Measurements from ENCODE around the gene PSMC3IP. TPM values are rescaled to one million over a fixed set of nuclear protein-coding genes. Genes with fewer than 3 reads are reported as not detected.

Gene PSMC3IP
- total and polyA plus RNA-seq, 2 donors (not counting 3 experiments of a cell fraction or from before 2014, with no cell fraction given) = 5.9 to 19.3 TPM

DNA sequence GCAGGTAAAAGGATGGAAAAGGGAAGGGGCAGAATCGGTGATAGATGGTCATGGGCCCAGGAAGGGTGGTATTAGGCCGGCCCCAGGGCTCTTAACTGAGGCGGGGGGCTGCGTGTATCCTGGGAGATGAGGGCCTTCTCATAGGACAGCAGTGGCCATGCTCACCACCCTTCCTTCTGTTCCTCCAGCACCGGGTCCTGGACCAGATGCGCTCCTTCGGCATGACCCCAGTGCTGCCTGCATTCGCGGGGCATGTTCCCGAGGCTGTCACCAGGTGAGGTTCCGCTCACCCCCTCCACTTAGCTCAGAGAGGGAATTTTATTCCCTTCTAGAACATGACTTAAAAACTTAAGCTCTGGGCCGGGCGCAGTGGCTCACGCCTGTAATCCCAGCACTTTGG, 39.0 kb downstream of the PSMC3IP start:
- Histone ChIP-seq H4K20me1 (replicated peaks; ENCODE audit: control insufficient read depth, extremely low read depth, insufficient read depth, low read length) (no peaks in the 10 kb centered on the region), H3K27me3 (ENCODE audit: control insufficient read depth in 2 of 2, insufficient read depth in 2 of 2, low read length in 2 of 2) (no peaks in the 10 kb centered on the region), H2AFZ (ENCODE audit: low read depth, low read length) (no peak overlapping the region), H3K36me3 (ENCODE audit: control insufficient read depth in 2 of 2, extremely low read depth in 1 of 2, insufficient read depth in 2 of 2, low read length in 2 of 2) (peaks cover 2 to 10% of the 10 kb centered on the region in 2 experiments), H3K9me1 (replicated peaks; ENCODE audit: control insufficient read depth, extremely low read depth, insufficient read depth, low read length) (no peaks in the 10 kb centered on the region), H3K79me2 (ENCODE audit: control insufficient read depth, insufficient read depth, low read length) (peaks cover 4% of the 10 kb centered on the region), H3K9ac (replicated peaks; ENCODE audit: extremely low read depth, insufficient read depth, low read length) (no peak overlapping the region), H3K4me1 (ENCODE audit: control insufficient read depth, extremely low read depth, insufficient read depth, low read length) (peaks cover 23% of the 10 kb centered on the region), H3K4me3 (replicated peaks in 1 of 3; ENCODE audit: insufficient read depth in 1 of 3, low read depth in 1 of 3, low read length in 3 of 3) (no peak overlapping the region), H3K4me2 (ENCODE audit: insufficient read depth, low read length) (no peak overlapping the region), H3K27ac (ENCODE audit: insufficient read depth, low read depth, low read length) (no peak overlapping the region), H3K9me3 (replicated peaks; ENCODE audit: control insufficient read depth, insufficient read depth, low read length) (no peaks in the 10 kb centered on the region)
- ChIA-PET CTCF (interaction anchor here (3.1 kb wide), 1 partner anchor 11 kb away, joined by 14 read pairs; no protein-coding TSS in a partner anchor), POLR2A (no interaction called here)
- BruUV-seq (replicated peaks) = no TSS peak
- dilution Hi-C loops (cut with MboI; ENCODE audit: extremely low pct_ligation_motif_present, low sequenced_read_pairs) (no loop called here), intact Hi-C loops (cut with micrococcal nuclease) (no loop called here)
- no peak for TF ChIP-seq MYC (IDR thresholded peaks at IDR 0.05; ENCODE audit: low read depth, low read length)
- TF ChIP-seq GATA2 (IDR thresholded peaks at IDR 0.05; ENCODE audit: insufficient read depth, insufficient read length, low read depth, low read length) = no peak
- TF ChIP-seq EZH2 (IDR thresholded peaks at IDR 0.05; ENCODE audit: borderline replicate concordance, low read depth, low read length, severe bottlenecking) = no peak
- no peak for TF ChIP-seq MAX (IDR thresholded peaks at IDR 0.05; ENCODE audit: insufficient read depth, insufficient read length)
- no peak for TF ChIP-seq POLR2A (IDR thresholded peaks at IDR 0.05; ENCODE audit: low read depth, low read length)
- no peak for TF ChIP-seq FOS (IDR thresholded peaks at IDR 0.05; ENCODE audit: borderline replicate concordance, insufficient read depth, low read length)
- no peak for TF ChIP-seq POLR2AphosphoS5 (IDR thresholded peaks at IDR 0.05; ENCODE audit: insufficient read depth, low read depth, low read length)
- TF ChIP-seq, protein P1, sequence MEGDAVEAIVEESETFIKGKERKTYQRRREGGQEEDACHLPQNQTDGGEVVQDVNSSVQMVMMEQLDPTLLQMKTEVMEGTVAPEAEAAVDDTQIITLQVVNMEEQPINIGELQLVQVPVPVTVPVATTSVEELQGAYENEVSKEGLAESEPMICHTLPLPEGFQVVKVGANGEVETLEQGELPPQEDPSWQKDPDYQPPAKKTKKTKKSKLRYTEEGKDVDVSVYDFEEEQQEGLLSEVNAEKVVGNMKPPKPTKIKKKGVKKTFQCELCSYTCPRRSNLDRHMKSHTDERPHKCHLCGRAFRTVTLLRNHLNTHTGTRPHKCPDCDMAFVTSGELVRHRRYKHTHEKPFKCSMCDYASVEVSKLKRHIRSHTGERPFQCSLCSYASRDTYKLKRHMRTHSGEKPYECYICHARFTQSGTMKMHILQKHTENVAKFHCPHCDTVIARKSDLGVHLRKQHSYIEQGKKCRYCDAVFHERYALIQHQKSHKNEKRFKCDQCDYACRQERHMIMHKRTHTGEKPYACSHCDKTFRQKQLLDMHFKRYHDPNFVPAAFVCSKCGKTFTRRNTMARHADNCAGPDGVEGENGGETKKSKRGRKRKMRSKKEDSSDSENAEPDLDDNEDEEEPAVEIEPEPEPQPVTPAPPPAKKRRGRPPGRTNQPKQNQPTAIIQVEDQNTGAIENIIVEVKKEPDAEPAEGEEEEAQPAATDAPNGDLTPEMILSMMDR (IDR thresholded peaks at IDR 0.05; ENCODE audit: extremely low read depth in 1 of 2, insufficient read depth in 1 of 2, low read depth in 1 of 2, low read length in 2 of 2) = no peak
- TF ChIP-seq JUN (IDR thresholded peaks at IDR 0.05; ENCODE audit: borderline replicate concordance, insufficient read depth, insufficient read length, low read depth) = no peak
- DNase-seq (ENCODE audit: low read depth, low spot score) (no peak), FAIRE-seq (no peak)

Measured in endothelial cell of umbilical vein (primary cell).